Activated T-helper 1 cell treated with Interleukin-2 at 50 U/mL for 16 hours (primary cell): ENCODE measurements around the gene DOLPP1.
"Not testable (repeated sequence)": the region's sequence is repeated elsewhere in the genome, so short reads cannot be mapped to it uniquely, and the experiment has no call there.

Experiments used
- DNase-seq: peaks from one replicate; pipeline ENCODE4 v3.0.0-alpha.2; 2020; ENCODE audit warnings: low read depth

Gene DOLPP1

DNA sequence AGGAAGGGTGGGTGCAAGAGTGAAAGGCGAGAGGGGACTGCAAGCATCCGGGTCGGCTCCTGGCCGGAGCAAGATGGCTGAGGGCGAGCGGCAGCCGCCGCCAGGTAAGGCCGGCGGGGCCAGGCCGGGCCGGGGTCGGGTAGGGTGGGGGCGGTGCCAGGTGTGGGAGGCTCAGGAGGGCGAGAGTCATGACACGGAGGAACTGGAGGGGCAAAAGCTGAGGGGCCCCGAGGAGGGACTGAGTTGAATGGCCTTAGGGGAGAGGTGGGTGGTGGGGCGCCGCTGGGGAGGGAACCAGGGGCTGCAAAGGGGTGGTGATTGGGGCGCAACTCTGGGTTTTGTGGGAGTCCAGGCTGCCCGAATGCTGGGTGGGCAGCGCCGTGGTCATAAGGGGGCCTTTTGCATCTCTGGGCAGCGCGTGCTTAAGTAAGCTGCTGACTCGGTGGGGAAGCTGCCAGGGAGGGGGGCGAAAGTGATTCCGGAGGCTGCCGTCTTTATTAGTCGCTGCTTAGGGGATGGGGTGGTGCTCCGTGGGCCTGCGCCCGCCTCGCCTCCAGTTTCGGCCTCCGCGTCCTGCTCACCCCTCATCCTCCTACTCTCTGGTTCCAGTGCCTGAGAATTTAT, 30.7 kb downstream of the DOLPP1 start:
- no peak for DNase-seq

DNA sequence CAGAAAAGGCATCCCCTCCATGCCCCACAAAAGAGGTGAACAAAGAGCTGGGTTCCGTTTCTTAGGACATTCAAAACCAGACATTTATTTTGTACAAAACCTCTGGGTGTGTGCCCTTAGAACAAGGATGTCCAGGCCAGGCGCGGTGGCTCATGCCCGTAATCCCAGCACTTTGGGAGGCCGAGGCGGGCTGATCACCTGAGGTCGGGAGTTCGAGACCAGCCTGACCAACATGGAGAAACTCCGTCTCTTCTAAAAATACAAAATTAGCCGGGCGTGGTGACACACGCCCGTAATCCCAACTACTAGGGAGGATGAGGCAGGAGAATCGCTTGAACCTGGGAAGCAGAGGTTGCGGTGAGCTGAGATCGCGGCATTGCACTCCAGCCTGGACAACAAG, 31.6 kb downstream of the DOLPP1 start:
- not testable (repeated sequence) for DNase-seq

DNA sequence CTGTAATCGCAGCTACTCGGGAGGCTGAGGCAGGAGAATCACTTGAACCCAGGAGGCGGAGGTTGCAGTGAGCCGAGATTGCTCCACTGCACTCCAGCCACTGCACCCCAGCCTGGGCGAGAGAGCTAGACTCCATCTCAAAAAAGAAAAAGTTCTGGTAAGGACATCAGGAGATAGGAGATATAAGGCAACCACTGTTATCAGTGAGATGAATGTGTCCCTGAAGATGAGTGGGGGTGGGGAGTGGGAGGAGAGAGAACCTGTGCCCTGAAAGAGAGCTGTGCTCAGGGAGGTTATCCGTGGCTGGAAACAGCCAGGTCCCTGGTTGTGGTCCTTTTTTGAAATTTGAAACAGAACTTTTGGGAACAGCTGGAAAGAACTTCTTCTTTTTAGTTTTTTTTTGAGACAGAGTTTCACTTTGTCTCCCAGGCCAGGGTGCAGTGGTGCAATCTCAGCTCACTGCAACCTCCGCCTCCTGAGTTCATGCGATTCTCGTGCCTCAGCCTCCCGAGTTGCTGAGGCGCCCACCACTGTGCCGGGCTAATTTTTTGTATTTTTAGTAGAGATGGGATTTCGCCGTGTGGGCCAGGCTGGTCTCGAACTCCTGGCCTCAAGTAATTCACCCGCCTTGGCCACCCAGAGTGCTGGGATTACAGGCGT, 32.9 kb downstream of the DOLPP1 start:
- no peak for DNase-seq

DNA sequence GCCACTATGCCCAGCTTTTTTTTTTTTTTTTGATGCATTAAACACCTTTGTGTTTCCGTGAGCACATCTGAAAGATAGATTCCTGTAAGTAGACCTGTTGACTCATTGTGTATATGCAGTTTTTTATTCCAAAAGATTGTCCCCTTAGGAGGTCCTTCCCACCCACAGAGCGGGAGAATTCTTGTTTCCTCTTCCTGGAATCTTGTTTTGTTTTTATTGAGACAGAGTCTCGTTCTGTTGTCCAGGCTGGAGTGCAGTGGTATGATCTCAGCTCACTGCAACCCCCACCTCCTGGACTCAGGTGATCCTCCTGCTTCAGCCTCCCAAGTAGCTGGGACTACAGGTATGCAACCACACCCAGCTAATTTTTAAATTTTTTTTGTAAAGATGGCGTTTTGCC, 37.9 kb downstream of the DOLPP1 start:
- DNase-seq = no peak

DNA sequence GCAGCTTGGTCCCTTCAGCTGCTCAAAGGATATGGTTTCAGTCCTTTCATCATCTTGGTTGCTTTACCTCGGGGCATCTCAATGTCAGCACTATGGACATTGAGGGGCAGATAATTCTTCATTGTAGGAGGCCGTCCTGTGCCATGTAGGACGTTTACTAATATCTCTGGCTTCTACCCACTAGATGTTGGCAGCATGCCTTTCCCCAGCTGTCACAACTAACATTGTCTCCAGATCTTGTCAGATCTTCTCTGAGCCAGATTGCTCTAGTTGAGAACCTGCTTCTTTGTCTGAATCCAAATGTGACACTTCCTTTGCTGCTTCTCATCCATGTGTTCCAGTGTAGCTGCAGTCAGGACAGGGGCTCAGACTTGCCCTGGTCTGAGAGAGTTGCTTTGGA, 40.6 kb downstream of the DOLPP1 start:
- DNase-seq = no peak

DNA sequence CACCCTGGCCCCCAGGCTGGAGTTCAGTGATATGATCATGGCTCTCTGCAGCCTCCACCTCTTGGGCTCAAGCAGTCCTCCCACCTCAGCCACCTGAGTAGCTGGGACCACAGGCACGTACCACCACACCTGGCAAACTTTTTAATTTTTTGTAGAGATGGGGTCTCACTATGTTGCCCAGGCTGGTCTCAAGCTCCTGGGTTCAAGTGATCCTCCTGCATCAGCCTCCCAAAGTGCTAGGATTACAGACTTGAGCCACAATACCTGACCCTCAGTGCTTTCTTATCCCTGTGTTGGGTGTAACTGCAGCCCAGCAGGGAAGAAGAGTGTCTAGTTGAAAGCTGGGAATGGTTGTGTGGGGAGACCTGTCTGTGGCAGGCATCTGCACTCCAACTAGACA, 41.2 kb downstream of the DOLPP1 start:
- no peak for DNase-seq

DNA sequence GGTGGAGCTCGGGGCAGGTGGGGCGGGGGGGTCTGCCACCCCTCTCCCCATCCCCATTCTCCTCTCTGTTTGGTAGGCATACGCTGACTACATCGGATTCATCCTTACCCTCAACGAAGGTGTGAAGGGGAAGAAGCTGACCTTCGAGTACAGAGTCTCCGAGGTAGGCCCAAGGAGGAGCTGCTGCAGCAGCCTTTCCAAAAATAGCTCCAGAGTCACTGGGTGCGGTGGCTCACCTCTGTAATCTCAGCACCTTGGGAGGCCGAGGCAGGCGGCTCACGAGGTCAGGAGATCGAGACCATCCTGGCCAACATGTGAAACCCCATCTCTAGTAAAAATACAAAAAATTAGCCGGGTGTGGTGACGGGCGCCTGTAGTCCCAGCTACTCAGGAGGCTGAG, 42.1 kb downstream of the DOLPP1 start:
- not testable (repeated sequence) for DNase-seq

DNA sequence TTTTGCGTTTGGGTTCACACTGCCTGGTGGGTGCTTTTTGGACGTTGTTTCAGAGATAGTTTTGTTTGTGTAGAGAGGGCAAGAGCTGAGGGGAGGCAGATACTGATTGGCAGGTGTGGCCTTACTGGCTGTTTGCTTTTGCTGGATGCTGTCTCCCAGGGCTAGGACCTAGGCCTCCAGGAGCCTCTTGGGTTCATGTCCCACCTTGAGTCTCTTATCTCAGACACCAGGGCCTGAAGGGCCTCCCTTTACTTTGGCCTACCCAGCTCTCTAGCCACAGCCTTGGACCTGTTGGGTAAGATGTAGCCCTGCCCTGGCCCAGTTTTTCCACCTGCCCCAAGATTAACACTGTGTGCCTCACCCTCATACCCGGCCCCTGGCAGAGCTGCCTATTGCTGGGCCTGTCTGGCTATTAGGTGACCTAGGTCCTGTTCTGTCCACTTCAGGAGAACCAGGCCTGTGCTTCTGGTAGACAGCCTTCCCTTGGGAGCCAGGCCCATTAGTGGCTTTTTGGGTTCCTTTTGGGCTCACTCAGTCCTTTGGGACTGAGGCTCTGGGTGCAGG, 43.7 kb downstream of the DOLPP1 start:
- no peak for DNase-seq

DNA sequence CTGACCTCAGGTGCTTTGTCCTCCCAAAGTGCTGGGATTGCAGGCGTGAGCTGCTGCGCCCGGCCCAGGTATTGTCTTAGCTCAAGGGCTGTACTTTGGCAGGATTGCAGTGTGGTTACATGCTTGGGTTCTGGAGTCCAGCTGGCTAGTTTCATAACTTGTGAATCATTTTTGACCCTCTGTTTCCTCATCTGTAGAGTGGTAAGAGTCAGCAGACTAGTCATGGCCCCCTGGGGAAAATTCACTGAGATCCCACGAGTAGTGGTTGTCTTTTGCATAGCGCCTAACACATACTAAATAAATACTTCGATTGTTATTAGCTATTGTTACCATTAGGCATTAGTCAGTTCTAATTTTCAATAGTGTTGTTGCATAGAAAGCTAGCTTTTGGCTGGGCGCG, 44.6 kb downstream of the DOLPP1 start:
- DNase-seq = no peak

DNA sequence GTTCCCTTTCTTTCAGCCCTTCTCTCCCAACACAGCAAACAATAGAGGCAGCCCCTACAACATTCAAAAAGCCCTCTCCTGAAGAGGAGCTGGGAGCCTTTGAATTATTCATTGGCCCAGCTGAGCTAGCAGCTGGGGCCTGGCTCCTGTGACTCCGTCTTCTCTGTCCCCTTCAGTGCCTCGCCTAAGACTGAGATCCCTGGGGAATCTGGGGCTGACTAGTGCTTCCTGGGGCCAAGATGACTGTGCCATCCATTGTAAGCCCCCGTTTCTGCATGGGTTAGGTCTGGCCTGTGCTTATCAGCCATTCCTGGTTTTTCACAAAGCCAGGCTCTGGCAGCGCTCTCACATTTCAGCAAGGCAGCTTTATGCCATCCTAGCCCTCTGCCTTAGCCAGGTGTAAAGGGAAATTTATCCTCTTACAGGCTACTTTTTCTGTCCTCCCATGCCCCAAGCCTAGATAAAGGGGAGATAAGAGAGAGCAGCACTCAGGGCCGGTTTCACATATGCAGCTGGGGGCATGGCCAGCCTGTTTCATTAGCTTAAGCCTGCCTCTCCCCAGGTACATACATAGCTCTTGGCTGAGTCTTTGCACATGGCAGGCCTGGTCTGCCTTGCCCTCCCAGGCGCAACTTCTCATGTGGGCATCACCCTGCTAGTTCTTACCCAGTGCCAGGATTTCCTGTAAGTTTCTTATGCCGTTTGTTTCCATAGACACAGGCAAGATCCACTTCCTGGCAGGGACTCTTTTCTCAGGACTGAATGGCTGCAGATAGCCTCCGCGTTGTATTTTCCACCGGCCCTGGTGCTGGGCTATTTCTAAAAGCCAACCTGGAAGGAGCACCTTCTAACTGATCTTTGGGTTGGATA, 46.1 kb downstream of the DOLPP1 start:
- no peak for DNase-seq

DNA sequence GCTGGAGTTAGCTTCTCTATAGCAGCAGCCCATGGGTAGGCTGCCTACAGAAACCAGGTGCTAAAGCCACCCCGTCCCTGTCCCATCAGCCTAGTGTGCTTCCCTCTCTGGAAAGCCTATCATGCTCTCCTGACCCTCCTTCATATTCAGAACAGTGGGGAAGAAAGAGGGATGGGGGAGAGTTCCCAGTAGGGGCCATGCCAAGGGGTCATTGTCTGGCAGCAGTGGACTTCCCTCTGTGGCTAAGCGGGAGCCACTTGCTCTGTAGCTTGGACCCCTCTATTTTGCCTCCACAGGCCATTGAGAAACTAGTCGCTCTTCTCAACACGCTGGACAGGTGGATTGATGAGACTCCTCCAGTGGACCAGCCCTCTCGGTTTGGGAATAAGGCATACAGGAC, 47.8 kb downstream of the DOLPP1 start:
- DNase-seq = no peak

DNA sequence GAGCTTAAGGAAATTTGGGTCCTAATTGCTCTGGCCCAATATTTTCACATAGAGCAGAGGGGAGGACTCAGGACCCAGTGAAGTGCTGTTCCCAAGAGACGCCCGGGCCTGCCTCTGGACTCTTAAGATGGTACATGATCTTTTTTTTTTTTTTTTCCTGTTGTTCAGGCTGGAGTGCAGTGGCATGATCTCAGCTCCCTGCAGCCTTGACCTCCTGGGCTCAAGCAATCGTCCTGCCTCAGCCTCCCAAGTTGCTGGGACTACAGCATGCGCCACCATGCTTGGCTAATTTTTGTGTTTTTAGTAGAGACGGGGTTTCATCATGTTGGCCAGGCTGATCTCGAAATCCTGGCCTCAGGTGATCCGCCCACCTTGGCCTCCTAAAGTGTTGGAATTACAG, 49.4 kb downstream of the DOLPP1 start:
- not testable (repeated sequence) for DNase-seq

DNA sequence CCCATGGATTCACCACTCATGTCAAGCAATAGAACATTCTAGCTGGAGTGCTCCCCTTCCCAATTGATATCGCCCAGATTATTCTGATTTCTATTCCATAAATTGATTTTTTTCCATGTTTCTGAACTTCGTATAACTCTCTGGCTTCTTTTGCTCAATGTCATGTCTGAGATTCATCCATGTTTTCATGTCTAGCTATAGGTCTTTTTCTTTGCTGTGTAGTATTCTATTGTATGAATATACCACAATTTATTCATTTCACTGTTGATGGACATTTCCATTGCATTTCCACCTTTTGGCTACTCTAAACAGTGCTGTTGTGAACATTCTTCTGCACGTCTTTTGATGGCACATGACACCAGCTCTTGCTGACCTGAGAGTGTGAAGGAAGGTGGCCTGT, 49.9 kb downstream of the DOLPP1 start:
- DNase-seq = no peak

DNA sequence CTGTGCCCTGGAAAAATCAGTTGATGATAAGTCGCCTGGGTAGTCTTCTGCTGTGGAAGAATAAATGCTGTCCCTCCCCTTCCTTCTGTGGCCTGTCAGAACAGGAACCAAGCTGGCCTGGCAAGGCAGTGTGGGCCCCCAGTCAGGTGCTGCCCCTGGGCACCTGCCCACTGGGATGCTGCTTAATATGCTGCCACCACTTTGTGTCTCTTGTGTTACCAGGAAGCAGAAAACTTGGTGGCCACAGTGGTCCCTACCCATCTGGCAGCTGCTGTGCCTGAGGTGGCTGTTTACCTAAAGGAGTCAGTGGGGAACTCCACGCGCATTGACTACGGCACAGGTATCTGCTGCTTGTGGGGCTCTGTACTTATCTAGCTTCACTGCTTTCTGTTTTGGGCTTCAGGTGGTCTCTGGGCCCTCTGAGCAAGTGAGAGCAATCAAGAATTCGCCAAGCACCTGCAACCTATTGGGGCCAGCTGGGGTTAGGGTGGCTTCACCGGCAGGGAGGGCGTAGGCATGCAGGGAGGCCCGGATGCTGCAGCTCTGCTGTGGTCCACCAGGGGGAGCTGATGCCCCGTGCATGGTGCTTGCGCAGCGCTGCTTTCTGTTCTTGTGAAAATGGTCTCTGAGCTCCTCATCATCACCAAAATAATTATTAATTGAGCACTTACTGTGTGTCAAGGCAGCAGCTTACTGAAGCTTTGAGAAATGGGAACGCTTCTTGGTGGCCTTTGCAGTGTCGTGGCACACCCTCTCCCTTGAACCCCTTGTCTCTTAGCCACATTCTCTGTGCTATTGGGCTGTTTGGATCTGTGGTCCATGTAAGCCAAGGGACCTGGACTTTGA, 50.6 kb downstream of the DOLPP1 start:
- DNase-seq = peak; percentile 69

DNA sequence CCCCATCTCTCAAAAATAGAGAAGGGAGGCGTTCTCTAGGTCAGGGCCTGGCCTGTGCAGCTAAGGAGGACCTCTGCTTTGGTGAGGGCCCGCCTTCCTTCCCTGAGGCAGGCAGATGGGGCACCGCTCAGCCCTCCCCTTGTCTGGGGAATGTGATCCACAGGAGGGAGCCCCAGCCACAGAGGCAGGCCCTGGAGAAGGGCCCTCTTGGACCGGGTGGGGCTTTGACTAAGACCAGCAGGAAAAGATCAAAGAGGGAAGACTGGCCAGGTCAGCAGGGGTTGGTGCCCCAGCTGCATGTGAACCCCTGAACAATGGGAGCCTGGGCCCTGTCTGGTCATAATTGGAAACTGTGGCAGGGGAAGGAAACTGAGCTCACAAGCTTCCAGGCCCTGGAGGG, 52.2 kb downstream of the DOLPP1 start:
- no peak for DNase-seq

DNA sequence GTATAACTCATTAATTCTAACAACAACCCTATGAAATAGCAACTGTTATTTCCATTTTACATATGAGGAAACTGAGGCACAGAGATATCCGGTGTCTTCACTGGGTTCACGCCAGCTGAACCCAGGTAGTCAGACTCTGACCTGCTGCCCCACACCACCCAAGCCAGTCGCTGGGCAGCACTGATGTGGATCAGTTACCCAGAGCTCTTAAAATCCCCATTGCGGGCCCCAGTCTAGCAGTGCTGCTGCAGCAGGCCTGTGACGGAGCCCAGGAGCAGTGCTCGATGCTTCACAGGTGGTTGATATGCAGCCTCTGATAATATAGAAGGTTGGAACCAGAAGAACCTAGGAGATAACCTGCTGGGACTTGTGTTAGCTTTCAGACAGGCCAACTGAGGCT, 54.6 kb downstream of the DOLPP1 start:
- DNase-seq = no peak

DNA sequence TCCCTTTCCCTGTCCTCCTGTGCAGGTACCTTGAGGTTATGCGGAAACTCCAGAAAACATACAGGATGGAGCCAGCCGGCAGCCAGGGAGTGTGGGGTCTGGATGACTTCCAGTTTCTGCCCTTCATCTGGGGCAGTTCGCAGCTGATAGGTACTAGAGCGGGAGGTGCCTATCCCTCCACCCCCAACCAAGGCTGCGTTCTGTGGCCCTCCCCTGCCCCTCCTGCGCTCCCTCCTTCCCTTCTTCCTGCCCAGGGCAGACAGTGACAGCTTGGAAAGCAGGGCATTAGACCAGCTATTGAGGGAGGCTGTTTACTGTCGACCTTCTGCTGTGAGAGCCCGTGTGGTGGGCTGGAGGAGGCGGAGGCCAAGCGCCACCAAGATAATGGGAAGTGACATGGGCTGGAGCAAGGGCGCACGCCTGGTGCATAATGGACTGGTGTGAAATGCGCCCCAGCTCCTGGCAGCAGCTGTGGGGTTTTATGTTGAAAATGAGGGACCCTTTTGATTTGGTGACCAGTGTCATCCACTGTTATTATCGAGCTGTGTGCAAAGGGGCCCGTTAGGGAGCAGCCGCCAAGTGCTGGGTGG, 55.6 kb downstream of the DOLPP1 start:
- DNase-seq = no peak

DNA sequence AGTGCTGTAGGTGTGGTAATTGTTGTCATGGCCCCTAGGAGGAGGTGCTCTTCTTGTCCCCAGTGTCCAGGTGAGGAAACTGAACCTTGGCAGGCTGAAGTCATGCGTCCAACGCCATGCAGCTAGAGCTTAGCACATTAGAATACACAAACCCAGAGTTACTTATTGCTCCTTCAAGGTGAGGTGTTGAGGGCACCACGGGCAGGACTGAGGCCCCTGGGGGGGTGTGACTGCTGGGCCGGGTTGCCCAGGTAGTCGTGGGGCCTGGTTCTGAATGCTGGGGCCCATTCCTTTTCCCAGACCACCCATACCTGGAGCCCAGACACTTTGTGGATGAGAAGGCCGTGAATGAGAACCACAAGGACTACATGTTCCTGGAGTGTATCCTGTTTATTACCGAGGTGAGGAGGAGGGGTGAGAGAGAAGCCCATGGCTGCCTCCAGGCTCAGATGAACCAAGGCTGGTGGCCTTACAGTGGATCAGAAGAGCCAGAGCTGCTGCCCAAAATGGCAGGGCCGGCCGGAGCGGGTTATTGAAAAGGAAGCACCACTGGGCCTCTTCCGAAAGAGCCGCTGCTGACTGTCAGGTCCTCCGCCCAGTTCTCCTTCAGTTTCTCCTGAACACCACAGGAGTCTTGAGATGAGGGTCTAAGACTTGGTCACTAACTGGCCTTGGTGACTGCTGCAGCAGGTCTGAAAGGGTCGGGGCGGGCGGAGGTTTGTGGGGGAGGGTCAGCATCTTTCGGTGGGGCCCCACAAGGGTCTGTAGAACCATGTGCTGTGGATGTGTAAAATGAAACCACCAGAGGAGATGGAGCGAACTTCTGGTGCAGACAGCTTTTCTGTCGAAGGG, 56.6 kb downstream of the DOLPP1 start:
- DNase-seq = no peak

DNA sequence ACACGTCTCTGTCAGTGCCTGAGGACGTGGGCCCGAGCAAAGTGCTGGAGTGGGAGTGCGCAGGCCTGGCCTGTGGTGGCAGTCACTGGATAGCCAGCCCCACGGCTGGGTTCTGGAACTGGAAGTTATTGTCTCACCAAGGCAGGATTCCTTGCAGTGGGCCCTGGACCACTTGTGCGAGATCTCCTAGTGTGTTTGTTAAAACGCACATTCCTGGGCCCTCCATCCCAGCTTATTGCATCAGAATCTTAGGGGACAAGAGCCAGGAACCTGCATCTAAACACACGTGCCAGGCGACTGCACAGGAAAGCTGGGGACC, 57.2 kb downstream of the DOLPP1 start:
- no peak for DNase-seq

DNA sequence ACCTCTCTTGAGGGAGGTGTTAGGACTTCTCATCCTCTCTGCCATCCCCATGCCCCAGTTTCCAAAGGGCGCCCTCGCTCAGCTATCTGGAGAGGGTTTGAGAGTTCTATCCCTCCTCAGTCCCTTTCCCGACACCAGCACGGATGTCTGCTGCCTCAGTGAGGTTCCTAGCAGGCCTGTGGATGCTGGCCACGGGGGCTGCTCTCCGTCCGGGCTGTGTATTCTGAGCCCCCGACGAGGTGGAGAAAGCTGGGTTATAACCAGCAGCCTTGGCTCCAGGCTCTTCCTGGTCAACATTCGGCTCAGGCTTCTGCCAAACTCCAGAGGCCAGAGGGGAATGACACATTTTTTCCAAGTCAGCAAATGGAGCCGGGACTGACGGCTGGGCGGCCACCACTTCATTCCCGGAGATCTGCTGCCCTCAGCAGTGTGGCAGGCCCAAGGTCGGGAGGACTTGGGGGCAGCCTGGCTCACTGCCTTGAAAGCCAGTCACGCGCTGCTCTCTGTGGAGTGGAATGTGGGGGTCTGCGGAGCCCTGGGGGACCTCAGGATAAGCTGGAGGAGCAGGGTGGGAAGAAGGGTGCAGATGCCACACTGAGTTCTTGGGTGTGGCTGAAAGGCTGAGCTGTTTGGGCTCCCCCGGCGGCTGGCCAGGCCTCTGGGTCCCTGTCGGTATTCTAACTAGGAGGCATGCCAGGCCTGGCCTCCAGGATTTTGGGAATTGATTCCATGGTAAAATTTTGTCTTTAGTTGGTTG, 57.7 kb downstream of the DOLPP1 start:
- DNase-seq = no peak
